NCI-H1092 (cell line): Measurements from ENCODE around the gene JMJD1C.

ENCODE experiments used
- DNase-seq: peaks from one replicate; lab custom pipeline; 2025; lab: John Stamatoyannopoulos, UW

Gene JMJD1C

DNA sequence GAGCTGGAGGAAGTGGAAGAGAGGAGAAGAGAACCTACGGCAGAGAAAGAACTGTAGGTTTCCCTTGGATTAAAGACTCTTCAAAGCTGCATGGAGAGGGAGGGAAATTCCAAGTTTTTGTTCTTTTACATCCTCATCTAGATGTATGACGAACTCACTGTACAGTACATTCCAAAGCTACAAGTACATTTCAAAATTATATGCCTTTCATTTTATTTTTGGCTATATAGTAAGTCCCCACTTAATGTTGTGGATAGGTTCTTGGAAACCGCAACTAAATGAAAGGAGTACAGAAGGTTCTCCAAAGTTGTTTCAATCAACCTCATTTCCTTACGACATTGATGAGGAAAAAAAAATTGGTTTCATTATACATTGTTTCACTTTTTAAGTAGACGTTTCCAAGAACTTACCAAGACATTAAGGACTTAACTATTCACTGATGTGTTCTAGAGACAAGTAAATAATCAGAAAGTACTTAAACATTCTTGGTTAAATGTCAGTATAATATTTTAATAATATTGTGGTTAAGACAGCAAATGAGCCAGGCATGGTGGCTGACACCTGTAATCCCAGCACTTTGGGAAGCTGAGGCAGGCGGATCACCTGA is 16.1 kb upstream of the JMJD1C start:
- DNase-seq = no peak

DNA sequence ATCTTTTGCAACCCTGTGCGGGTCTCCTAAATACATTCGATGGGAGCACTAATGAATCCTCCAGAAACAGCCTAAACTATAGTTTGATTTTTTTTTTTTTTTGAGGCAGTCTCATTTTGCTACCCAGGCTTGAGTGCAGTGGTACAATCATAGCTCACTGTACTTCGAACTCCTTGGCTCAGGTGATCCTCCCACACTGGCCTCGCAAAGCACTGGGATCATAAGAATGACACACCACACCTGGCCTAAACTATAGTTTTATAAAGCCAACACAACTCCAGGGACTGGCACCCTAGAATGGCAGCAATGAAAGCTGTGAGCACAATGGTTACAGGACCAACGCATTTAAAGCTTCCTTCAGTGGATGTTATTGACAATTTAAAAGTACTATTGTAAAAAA is 14.5 kb upstream of the JMJD1C start:
- DNase-seq = no peak

DNA sequence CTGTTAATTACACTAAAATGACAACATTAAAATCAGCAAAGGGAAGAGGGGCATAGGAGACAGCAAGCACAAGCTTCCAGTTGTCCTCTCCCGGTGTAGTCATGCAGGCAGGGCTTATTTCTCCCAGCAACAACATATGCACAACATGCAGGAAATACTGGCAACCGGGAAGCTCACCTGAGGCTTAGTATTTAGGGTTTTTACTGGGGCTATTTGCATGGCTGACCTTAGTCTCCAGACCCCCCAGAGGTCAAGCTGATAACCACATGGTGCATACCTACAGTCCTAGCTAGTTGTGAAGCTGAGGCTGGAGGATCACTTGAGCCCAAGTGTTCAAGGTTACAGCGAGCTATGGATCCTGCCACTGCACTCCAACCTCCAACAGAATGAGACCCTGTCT is 12.8 kb upstream of the JMJD1C start:
- no peak for DNase-seq

DNA sequence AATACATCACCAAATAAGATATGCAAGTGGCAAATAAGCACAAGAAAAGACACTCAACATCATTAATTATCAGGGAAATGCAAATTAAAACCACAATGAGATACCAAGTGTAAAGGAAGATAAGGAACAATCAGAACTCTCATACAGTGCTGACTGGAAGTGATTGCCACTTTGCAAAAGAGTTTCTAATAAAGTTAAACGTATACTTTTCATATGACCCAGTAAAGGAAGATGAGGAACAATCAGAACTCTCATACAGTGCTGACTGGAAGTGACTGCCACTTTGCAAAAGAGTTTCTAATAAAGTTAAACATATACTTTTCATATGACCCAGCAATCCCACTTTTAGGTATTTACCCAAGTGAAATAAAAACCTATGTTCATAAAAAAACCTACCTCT is 12.2 kb upstream of the JMJD1C start:
- DNase-seq = no peak

DNA sequence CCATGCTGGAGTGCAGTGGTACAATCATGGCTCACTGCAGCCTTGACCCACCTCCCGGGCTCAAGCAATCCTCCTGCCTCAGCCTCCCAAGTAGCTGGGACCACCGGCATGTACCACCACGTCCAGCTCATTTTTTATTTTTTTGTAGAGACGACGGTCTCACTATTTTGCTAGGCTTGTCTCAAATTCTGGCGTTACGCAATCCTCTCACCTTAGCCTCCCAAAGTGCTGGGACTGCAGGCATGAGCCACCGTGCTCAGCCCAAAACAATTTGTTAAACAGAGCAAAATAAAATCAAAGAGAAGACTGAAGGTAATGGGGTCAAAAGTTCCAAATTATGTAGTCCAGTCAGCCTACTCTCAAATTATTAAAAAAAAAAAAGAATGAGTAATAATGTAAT is 8.7 kb upstream of the JMJD1C start:
- DNase-seq = no peak

DNA sequence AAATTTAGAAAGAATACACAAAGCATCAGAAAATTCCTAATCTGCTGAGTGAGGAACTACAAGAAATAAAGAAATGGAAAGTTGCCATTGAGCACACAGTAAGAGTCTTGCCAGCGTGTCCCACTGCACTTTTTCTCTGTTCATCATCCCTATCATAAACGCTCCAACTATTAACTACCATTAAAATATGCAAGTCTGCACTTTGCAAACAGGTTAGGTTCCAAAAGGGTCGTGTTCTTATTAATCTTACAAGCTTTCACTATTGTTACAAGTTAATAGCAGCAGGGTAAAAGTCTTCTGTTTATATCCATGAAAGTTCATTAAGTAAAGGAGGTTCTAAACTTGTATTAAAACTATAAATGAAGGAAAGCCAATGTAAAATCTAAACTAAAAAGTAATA is 5.2 kb upstream of the JMJD1C start:
- DNase-seq = no peak

DNA sequence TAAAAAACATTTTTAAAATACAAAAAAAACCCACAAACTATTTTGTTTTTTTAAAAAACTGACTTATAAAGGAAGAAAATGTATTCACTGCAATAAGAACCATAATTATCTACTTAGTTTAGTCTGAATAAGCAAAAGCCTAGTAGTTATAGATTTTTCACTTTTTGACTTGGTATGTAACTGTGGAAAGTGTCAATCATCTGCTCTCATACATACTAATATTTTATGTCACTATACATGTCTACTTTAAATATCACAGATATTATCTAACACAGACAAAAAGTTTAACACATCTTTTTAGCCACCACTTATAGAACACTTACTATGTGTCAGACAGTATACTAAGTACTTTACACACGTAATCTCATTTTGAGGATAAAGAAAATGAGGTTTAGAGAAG is 3.2 kb upstream of the JMJD1C start:
- no peak for DNase-seq

DNA sequence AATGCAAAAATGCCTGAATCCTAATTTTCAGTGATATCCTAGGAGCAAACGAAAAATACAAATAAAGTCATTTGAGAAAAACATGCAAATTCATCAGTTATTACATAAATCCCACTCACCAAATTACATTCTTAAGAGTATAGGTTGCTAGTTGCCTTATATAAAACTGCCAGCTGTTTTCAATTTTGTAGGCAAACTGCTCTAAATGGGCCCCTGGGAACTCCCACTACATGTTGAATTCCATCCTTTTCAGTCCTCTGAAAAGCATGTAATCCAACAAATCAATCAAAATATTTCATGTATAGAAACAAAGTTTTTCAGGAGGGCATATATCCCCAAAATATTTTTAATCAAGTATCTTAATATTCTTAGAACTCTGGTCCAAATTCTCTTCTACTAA is 2.1 kb upstream of the JMJD1C start:
- DNase-seq = no peak

DNA sequence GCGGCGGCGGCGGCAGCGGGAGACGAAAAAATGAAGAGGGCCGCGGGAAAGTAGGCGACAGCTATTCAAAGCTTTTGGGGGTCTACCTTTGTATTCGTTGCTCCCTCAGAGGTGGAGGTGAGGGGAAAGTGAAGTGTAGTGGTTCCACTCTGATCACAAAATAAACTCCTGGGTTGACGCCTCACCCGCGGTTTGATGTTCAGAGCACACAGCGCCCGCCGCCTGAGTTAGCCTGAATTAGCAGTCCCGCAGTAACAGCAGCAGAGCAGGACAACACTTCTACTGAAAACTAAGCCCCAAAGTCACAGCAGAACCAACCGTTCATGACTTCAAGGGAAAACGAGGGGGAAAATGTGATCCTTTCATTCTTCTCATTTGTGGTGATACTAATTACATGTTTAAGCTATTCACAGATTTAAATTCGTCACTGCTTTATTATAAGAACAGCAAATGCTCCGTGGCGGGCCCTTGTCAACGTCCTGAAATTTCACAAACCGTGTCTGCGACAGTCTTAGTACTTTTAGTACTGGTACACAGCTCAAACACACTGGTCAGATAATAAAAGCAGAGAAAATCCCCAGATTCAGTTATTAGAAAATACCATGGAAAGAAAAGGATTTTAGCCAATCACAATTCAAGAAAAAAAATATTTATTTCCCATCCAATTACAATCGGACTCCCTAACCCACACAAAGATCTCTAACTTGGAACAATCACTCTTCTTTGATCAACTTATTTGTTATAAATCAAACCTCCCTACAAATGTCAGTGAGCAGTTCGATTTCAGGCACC is 563 bp upstream of the JMJD1C start:
- no peak for DNase-seq

DNA sequence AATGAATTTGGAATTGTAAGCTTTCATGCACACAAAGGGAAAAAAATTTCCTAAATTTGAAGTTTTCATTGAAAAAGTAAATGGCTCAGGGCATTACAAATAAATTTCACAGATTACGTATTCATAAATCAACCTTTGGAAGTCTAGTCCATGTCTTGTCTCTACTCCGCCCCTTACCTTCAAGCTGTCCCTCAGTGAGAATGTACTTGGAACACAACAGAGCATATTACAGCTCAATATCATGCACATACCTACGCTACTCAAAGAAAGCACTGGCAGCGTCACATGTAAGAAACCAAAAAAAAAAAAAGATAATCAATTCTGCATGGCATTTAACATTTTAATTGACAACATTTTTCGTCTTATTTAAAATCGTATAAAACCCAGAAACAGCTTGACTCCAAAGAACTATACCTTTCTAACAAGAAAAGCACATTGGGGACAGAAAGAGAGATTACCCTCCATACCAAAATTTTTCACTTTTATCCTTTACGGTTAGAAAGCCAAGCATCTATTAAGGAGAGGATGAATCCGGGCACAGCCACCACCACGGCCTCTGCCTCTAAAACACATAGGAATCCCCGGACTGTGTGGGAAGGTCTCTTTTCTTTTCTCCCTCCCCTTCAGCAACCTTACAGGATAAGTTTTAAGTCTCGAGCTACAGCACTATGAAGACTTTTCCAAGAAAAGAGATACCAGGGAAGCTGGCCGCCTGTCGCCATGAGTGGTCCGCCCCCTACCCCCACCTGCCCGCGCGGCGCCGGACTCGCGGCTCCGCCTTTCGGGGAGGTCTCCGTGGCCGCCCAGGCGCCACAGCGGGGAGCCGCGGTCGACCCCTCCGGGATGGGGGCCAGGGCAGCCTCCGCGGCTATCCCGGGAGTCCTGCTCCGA is 1.1 kb downstream of the JMJD1C start:
- DNase-seq = no peak

DNA sequence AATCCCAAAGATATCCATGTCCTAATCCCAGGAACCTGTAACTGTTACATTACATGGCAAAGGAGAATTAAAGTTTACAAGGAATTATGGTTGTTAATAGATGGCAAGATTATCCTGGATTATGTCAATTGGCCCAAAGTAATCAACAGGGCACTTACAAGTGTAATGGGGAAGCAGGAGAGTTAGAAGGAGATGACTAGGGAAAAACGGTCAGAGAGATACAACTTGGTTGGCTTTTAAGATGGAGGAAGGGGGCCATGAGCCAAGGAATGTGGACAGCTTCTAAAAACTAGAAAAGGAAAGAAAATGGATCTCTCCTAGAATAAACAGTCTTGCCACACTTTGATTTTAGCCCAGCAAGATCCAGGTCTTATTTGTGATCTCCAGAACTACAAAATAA is 3.3 kb downstream of the JMJD1C start:
- no peak for DNase-seq

DNA sequence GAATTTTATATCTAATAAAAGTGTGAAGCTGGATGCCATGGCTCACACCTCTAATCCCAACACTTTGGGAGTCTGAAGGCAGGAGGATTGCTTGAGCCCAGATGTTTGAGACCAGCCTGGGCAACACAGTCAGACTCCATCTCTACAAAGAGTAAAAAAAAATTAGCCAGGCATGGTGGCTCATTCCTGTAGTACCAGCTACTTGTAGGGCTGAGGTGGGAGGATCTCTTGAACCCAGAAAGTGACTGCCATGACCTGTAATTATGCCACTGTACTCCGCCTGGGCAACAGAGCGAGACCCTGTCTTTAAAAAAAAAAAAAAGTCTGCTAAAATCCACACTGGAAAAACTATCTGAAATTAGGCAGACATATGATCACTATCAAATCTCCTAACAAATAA is 7.6 kb downstream of the JMJD1C start:
- no peak for DNase-seq

DNA sequence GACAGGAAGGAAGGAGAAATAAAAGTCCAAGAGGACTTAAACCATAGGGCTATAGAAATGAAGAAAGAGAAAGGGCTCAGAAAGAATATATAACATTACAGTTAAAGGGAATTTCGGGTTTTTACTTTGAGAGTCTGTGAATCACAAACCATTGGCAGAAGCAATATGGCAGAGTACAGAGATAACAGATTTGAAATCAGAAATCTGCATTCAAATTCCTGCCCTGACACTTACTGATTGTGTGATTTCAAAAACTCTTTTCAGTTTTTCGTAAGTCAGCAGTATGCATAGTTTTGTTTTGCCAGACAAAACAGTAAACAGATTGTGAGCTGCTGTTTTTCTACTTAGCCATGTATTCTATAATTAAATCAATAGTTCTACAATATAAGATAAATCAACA is 8.2 kb downstream of the JMJD1C start:
- DNase-seq = no peak

DNA sequence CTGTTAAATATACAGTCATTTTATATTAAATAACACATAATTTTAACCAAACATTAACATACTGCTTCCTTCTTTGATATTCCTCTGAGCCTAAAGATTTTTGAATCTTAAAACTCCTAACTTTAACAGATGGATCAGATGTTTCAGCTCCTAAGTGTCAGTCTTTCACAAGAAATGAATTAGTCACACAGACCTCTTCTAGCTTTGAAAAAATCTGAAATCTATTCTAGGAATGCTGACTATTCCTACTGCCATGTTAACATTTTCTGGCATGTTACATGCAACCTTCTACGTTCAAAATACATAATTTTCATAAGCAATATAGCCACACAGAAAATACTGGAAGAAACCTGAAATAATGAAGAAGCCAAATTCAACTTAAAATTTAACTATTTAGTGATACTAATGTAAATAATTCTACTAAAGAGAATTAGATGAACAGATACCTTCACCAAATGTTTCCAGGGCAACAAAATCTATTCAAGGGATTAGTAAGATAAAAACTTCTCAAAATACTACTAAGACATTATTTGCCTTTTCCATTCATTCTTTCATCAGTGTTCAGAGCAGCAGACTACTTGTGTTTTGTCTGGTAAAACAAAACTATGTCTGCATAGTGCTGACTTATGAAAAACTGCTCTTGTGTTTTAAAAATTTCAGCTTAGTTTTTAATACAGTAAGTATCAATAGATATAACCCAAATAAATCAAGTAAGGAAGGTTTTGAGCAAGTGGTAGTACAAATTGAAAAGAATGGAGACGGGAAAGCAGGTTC is 9.2 kb downstream of the JMJD1C start:
- DNase-seq = no peak

DNA sequence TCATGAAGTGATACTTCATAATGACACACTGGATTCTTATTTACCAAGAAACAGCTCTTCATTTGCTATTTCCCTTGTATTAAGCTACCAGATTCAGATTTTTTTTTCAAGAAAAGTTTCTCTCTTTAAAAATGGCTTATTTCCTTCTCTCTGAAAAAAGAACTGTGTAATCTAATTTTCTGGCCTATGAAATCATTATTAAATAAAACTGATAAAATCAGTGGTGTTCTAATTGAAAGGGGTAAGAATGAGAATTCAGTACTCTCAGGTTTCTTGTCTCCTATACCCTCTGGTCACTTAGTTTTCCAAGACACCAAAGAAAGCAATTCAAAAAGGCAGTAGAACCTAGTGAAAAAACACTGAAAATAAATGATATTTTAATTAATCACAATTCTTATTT is 10.3 kb downstream of the JMJD1C start:
- DNase-seq = no peak

DNA sequence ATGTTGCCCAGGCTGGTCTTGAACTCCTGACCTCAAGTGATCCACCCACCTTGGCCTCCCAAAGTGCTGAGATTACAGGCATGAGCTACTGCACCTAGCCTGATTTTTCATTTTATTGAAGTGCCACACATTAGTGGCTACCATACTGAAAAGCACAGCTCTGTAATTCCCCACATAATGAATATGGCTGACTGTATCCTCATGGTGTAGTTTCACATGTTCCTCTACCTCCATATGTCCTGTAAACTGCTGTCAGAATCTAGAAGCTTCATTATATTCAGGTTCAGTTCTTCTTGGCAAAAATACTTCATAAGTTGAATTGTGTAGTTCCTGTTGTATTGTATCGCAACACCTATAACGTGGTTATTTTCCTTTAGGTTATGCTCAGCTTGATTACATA is 11.1 kb downstream of the JMJD1C start:
- DNase-seq = no peak

DNA sequence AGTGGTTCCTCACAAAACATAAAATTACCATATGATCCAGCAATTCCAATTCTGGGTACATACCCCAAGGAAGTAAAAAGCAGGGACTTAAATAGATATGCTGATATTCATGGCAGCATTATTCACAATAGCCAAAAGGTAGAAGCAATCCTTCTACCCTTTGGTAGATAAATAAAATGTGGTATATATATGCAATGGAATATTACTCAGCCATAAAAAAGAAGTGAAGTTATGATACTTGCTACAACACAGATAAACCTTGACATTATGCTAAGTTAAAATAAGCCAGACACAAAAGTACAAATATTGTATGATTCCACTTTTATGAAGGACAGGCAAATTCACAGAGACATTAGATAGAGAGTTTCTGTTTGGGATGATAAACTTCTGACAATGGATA is 13.3 kb downstream of the JMJD1C start:
- no peak for DNase-seq

DNA sequence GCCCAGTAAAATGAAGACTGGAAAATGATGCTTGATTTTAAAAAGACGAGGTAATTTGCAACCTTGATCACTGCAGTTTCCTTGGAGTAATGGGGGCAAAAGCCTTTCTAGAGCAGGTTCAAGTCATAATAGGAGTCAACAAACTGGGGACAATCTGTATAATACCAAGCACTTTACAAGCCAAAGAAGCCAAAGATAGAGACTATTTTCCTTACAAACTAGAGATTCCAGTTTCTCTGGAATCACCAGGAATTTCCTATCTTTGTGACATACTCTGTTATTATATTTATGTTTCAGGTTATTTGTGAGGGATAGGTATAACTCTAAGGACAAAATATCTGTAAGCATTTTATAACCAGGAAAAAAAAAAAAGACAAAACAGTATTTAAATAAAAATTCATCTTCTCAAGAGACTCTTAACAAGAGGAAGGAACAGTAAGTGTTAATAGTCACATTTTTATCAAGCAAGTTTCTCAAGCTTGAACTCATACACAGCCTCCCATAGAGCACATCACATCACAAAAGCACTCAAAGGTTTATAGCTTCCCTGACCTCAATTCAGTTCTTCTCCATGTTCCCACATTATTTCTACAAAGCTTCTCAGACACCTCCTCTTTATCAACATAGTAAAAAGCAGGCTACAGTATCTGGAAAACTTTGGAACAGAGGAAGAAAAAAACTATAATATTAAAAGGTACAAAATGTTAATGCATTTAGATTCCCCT is 18.9 kb downstream of the JMJD1C start:
- no peak for DNase-seq

DNA sequence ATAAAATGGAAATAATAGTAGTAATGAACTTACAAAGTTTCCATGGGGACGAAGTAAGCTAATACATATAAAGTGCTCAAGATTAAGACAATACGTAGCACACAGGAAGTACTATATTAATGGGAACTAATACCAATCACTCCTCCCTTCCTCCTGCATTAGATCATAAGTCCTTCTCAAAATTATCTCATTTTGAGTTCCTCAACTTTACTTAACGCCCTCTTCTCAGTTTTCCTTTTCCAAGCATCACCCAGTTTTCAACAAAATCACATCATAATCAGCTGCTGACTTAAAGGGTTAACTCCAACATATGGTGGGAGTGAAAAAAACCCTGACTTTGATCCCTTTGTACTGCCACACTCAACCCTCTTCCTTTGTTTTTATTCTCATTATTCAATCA is 24.4 kb downstream of the JMJD1C start:
- DNase-seq = no peak

DNA sequence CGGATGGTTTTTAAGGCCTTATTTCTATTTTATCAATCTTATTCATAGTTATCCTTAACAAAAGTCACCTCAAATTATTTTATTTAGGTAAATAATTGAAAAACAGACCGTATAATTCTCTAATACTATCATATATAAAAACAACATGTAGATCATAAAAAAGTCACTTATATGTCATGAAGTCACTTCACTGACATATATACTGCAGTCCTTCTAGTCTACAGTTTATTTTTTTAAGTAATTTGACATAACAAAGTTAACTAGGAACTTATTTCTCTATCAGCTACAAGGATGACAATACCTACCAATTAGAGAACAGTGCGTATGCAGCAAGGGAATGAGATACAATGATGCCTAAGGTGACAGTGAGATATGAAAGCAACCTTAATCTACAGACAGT is 26.2 kb downstream of the JMJD1C start:
- DNase-seq = no peak
